Ammon's horn (tissue), 1 donor: ENCODE data around the gene TMEM258.

ENCODE experiments used
- DNase-seq: peaks from one replicate; pipeline ENCODE4 v3.0.0-alpha.2; 2016; ENCODE audit warnings: low spot score

TMEM258 gene

GRCh38 chr11:61820174-61820573 lies 27.8 kb upstream of the TMEM258 start:
- no peak for DNase-seq

GRCh38 chr11:61817471-61818202 lies 25.2 kb upstream of the TMEM258 start:
- DNase-seq = no peak

- peak; percentile 94 for DNase-seq
These were observed 24.5 kb upstream of the TMEM258 start, which contains the start of gene FADS1 for GRCh38 chr11:61816736-61817455. Gene FADS1 (minus strand): TSS chr11:61817003. CDS start chr11:61816929, 74 bp downstream.

GRCh38 chr11:61815790-61816735 lies 23.7 kb upstream of the TMEM258 start:
- DNase-seq = peak; percentile 66

- peak; percentile 98 for DNase-seq
These were observed 22.8 kb upstream of the TMEM258 start for GRCh38 chr11:61814958-61815789.

- DNase-seq = peak; percentile 78
These were observed 22.0 kb upstream of the TMEM258 start for GRCh38 chr11:61814247-61814957.

GRCh38 chr11:61812736-61813411 lies 20.5 kb upstream of the TMEM258 start:
- DNase-seq = no peak

- DNase-seq = no peak
These were observed 19.4 kb upstream of the TMEM258 start for GRCh38 chr11:61811831-61812230.

GRCh38 chr11:61810671-61811175 lies 18.3 kb upstream of the TMEM258 start:
- no peak for DNase-seq

- no peak for DNase-seq
These were observed 14.4 kb upstream of the TMEM258 start for GRCh38 chr11:61806785-61807184.

- DNase-seq = no peak
These were observed 12.7 kb upstream of the TMEM258 start for GRCh38 chr11:61805146-61805545.

GRCh38 chr11:61803889-61804647 lies 11.7 kb upstream of the TMEM258 start:
- no peak for DNase-seq

- no peak for DNase-seq
These were observed 10.2 kb upstream of the TMEM258 start for GRCh38 chr11:61802605-61803004.

- no peak for DNase-seq
These were observed 8.2 kb upstream of the TMEM258 start for GRCh38 chr11:61800331-61801281.

GRCh38 chr11:61799665-61800284 lies 7.4 kb upstream of the TMEM258 start:
- DNase-seq = no peak

- DNase-seq = peak; percentile 95
These were observed 5.0 kb upstream of the TMEM258 start for GRCh38 chr11:61797263-61797944.
